IPS-15b (cell line): ENCODE measurements around the gene MUC2.

Experiments used
- H3K27me3 ChIP-seq: one replicate; pipeline ENCODE4 v1.6.1; 2013; ENCODE audit warnings: low read length; ENCODE audit not compliant: control insufficient read depth, insufficient read depth
- H3K36me3 ChIP-seq: one replicate; pipeline ENCODE4 v1.6.1; 2013; ENCODE audit warnings: low read length; ENCODE audit not compliant: control insufficient read depth, insufficient read depth
- H3K4me1 ChIP-seq: one replicate; pipeline ENCODE4 v1.6.1; 2013; ENCODE audit warnings: mild to moderate bottlenecking, low read length; ENCODE audit not compliant: control insufficient read depth, insufficient read depth
- H3K4me3 ChIP-seq: one replicate; pipeline ENCODE4 v1.5.1; 2013; ENCODE audit warnings: low read depth, low read length
- H3K9ac ChIP-seq: one replicate; pipeline ENCODE4 v1.6.1; 2013; ENCODE audit warnings: low read depth, mild to moderate bottlenecking, low read length
- H3K9me3 ChIP-seq: one replicate; pipeline ENCODE4 v1.6.1; 2013; ENCODE audit warnings: mild to moderate bottlenecking, low read length; ENCODE audit not compliant: control insufficient read depth, insufficient read depth

The MUC2 gene

GRCh38 chr11:1038921-1039320 is 35.8 kb upstream of the MUC2 start:
- H3K4me1 ChIP-seq = no peaks in the 10 kb centered on the region
- H3K4me3 ChIP-seq = no peak overlapping the region
- no peak overlapping the region for H3K9ac ChIP-seq
- no peaks in the 10 kb centered on the region for H3K27me3 ChIP-seq
- H3K9me3 ChIP-seq = no peaks in the 10 kb centered on the region
- H3K36me3 ChIP-seq = no peaks in the 10 kb centered on the region

GRCh38 chr11:1039481-1040427 is 34.9 kb upstream of the MUC2 start:
- Histone ChIP-seq H3K9ac (no peak overlapping the region), H3K4me3 (no peak overlapping the region), H3K9me3 (no peaks in the 10 kb centered on the region), H3K36me3 (no peaks in the 10 kb centered on the region), H3K27me3 (no peaks in the 10 kb centered on the region), H3K4me1 (no peaks in the 10 kb centered on the region)

DNA sequence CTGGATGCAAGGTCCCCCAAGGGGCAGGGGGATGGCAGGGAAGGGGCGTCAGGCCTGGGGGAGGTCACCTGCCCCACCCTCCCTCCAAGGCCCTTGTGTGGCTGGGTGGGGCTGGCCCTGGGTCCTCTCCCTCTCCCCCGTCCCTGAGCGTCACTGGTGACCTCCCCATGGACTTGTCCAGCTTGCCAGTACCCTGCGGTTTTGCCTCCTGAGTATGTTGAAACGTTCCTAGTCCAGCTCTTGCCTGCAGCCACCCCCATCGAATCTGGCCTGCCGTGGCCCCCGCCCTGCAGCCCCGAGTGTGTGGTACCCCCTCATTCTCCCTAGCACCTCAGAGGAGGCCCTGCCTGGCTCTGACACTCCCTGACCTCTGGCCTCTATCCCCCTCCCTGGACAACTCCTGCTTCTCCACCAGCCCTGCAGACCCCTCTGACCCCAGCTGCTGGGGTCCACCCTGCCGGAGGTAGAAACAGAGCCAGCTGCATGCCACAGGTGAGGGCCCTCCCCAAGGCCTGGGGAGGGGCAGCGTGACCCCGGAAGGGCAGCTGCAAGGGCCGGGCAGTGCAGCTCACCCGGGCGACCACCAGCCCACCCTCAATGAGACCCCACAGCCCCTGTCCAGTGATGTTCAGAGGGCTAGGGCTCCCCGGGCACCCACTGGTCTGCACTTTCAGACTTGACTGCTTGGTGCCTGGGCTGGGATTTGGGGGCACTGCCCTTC is 34.1 kb upstream of the MUC2 start:
- no peaks in the 10 kb centered on the region for H3K9me3 ChIP-seq
- no peaks in the 10 kb centered on the region for H3K36me3 ChIP-seq
- H3K4me3 ChIP-seq = no peak overlapping the region
- no peaks in the 10 kb centered on the region for H3K4me1 ChIP-seq
- H3K9ac ChIP-seq = no peak overlapping the region
- H3K27me3 ChIP-seq = no peaks in the 10 kb centered on the region

- H3K4me3 ChIP-seq = no peak overlapping the region
- no peaks in the 10 kb centered on the region for H3K36me3 ChIP-seq
- H3K9ac ChIP-seq = no peak overlapping the region
- H3K9me3 ChIP-seq = no peaks in the 10 kb centered on the region
- no peaks in the 10 kb centered on the region for H3K27me3 ChIP-seq
- H3K4me1 ChIP-seq = no peaks in the 10 kb centered on the region
Observed at GRCh38 chr11:1041149-1041467, 33.6 kb upstream of the MUC2 start.

GRCh38 chr11:1041471-1041870 is 33.2 kb upstream of the MUC2 start:
- no peak overlapping the region for H3K4me3 ChIP-seq
- no peak overlapping the region for H3K9ac ChIP-seq
- no peaks in the 10 kb centered on the region for H3K27me3 ChIP-seq

GRCh38 chr11:1041936-1042608 is 32.6 kb upstream of the MUC2 start:
- H3K9me3 ChIP-seq = no peaks in the 10 kb centered on the region
- H3K9ac ChIP-seq = no peak overlapping the region
- no peaks in the 10 kb centered on the region for H3K36me3 ChIP-seq
- H3K27me3 ChIP-seq = no peaks in the 10 kb centered on the region
- no peak overlapping the region for H3K4me3 ChIP-seq
- no peaks in the 10 kb centered on the region for H3K4me1 ChIP-seq

More at GRCh38 chr11:1041471-1041870, 33.2 kb upstream of the MUC2 start:
- Histone ChIP-seq H3K36me3 (no peaks in the 10 kb centered on the region), H3K9me3 (no peaks in the 10 kb centered on the region), H3K4me1 (no peaks in the 10 kb centered on the region)

- Histone ChIP-seq H3K4me1 (no peaks in the 10 kb centered on the region), H3K9ac (no peak overlapping the region), H3K4me3 (no peak overlapping the region), H3K27me3 (no peaks in the 10 kb centered on the region), H3K9me3 (no peaks in the 10 kb centered on the region), H3K36me3 (no peaks in the 10 kb centered on the region)
Observed at GRCh38 chr11:1042626-1043562, 31.8 kb upstream of the MUC2 start.

- Histone ChIP-seq H3K4me3 (no peak overlapping the region), H3K9ac (no peak overlapping the region), H3K9me3 (no peaks in the 10 kb centered on the region), H3K36me3 (no peaks in the 10 kb centered on the region), H3K4me1 (no peaks in the 10 kb centered on the region), H3K27me3 (no peaks in the 10 kb centered on the region)
Observed at GRCh38 chr11:1043563-1044096, 31.0 kb upstream of the MUC2 start.

DNA sequence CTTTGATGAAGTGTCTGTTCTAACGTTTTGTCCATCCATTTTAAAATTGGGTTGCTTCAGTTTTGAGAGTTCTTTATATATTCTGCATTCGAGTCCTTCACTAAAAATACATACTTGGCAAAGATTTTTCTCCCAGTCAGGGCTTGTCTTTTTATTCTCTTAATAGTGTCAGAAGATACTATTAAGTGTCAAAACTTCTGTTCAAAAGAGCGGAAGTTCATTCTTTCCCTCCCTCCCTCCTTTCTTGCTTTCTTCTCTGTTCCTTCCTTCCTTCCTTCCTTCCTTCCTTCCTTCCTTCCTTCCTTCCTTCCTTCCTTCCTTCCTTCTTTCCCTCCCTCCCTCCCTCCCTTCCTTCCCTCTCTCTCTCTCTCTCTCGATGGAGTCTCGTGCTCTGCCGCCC is 30.5 kb upstream of the MUC2 start:
- Histone ChIP-seq H3K4me3 (no peak overlapping the region), H3K9me3 (no peaks in the 10 kb centered on the region), H3K36me3 (no peaks in the 10 kb centered on the region), H3K9ac (no peak overlapping the region), H3K27me3 (no peaks in the 10 kb centered on the region), H3K4me1 (no peaks in the 10 kb centered on the region)

DNA sequence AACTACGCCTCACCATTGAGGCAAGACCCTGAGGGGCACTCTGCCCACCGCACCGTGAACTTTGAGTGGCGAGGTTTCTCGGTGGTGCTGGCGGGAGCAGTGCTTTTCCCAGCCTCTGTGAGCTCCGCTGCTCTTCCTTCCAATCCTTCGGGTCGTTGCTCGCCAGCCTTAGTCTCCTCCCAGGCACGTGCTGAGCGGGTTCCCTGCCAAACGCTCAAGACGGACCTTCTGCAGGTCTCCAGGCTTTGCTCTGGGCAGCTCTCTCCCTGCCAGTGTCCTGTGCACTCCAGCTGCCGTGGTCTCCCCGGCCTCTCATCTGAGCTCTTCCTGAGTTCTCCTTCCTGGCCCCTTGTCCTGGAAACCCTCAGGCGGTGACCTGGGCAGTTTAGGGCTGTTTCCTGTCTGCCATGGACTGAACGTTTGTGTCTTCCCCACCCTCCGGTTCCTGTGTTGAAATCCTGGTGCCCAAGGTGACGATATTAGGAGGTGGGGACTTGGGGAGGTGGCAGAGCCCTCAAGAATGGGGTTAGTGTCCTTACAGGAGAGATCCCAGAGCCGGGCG is 27.0 kb upstream of the MUC2 start:
- no peak overlapping the region for H3K4me3 ChIP-seq
- H3K9me3 ChIP-seq = no peaks in the 10 kb centered on the region
- no peaks in the 10 kb centered on the region for H3K4me1 ChIP-seq
- H3K36me3 ChIP-seq = no peaks in the 10 kb centered on the region
- H3K9ac ChIP-seq = no peak overlapping the region
- H3K27me3 ChIP-seq = no peaks in the 10 kb centered on the region
